ENCODE measurements around the gene MRGPRF. TPM values are rescaled to one million over a fixed set of nuclear protein-coding genes. Genes with fewer than 3 reads are reported as not detected.

Gene MRGPRF
- total and polyA plus RNA-seq, 11 donors: 1.6 to 13.1 (median 3.5) TPM

GRCh38 chr11:69007975-69008381 is 5.1 kb downstream of the MRGPRF start:
- H3K4me1 ChIP-seq: peaks cover 0 to 42% (median 24%) of the 10 kb centered on the region in 12 donors
- peaks cover 0 to 26% (median 2%) of the 10 kb centered on the region in 9 donors for H3K27me3 ChIP-seq
- intact Hi-C loops (cut with DNase I): no loop called here
- H3K36me3 ChIP-seq: peaks cover 0 to 23% (median 0%) of the 10 kb centered on the region in 9 donors
- H3K4me3 ChIP-seq: no peak overlapping the region
- ATAC-seq (no peak), DNase-seq (no peak)
- no peaks in the 10 kb centered on the region for H3K9me3 ChIP-seq
- TF ChIP-seq POLR2A (IDR thresholded peaks at IDR 0.05): no peak
- no peak for TF ChIP-seq CTCF (IDR thresholded peaks at IDR 0.05)
- 61 to 76% (median 66%) methylated on average over 8 of the region's 8 CpGs for WGBS, 4 donors
- peak overlapping the region in 7 of 12 donors; percentile 15 to 93 (median 48) for H3K27ac ChIP-seq

DNA sequence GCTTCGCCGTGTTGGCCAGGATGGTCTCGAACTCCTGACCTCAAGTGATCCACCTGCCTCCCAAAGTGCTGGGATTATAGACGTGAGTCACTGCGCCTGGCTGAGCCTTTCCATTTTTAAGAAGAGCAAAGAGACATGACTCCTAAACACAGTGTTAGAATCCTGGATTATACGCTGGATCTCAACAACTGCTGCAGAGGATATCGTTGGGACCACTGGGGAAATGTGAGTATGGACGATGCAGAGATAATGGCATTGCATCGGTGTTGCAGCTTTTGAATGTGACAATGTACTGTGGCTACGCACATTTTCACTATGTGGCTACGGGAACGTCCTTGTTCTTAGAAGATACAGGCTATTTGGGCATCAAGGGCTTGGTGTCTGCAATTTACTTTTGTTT is 6.2 kb downstream of the MRGPRF start:
- DNase-seq: no peak
- peaks cover 0 to 15% (median 0%) of the 10 kb centered on the region in 9 donors for H3K27me3 ChIP-seq
- peaks cover 0 to 41% (median 23%) of the 10 kb centered on the region in 12 donors for H3K4me1 ChIP-seq
- TF ChIP-seq POLR2A (IDR thresholded peaks at IDR 0.05) (no peak), CTCF (IDR thresholded peaks at IDR 0.05) (no peak)
- no peak overlapping the region for H3K4me3 ChIP-seq
- H3K9me3 ChIP-seq: no peaks in the 10 kb centered on the region
- H3K27ac ChIP-seq: peak overlapping the region in 1 of 12 donors; percentile 93
- no peak for ATAC-seq
- intact Hi-C loops (cut with DNase I): no loop called here
- WGBS, 4 donors: 85 to 95% (median 91%) methylated on average over 12 of the region's 12 CpGs
- peaks cover 0 to 23% (median 0%) of the 10 kb centered on the region in 9 donors for H3K36me3 ChIP-seq

DNA sequence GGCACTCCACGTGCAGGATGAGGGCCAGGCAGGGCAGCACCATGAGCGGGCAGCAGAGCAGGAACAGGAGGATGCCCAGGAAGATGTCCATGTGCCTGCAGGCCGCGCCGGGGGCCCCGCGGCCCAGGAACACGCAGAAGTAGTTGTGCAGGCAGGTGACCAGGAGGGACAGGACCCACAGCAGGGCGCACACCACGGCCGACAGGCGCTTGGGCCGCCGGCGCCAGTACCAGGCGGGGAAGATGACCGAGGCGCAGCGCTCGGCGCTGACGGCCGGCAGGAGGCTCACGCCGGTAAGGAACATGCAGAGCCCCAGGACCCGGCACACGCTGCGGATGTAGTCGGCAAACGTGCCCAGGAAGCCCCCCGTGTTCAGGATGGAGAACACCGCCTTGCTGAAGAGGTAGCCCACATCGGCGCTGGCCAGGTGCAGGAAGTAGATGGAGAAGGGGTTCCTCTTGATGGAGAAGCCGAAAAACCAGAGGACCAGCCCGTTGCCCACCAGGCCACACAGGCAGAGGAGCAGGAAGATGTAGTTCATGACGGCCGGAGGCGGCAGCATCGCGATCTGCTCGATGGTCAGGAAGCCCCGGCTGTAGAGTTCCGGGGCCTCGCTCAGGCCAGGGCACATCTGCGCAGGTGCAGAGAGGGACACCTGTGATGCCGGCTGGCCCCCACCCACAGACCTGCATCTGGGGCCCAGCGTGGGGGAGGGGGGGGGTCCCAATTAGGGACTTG is 7.2 kb downstream of the MRGPRF start:
- Histone ChIP-seq H3K4me3 (no peak overlapping the region), H3K4me1 (peaks cover 0 to 36% (median 18%) of the 10 kb centered on the region in 12 donors), H3K9me3 (no peaks in the 10 kb centered on the region), H3K36me3 (peaks cover 0 to 23% (median 0%) of the 10 kb centered on the region in 9 donors), H3K27me3 (peaks cover 0 to 5% (median 0%) of the 10 kb centered on the region in 9 donors), H3K27ac (peak overlapping the region in 1 of 12 donors; percentile 93)
- TF ChIP-seq POLR2A (IDR thresholded peaks at IDR 0.05): no peak
- no peak for TF ChIP-seq CTCF (IDR thresholded peaks at IDR 0.05)
- 90 to 95% (median 93%) methylated on average over 28 to 48 of the region's 48 CpGs for WGBS, 4 donors
- ATAC-seq (no peak), DNase-seq (peak in 1 of 5 donors; percentile 62)
- intact Hi-C loops (cut with DNase I): no loop called here

DNA sequence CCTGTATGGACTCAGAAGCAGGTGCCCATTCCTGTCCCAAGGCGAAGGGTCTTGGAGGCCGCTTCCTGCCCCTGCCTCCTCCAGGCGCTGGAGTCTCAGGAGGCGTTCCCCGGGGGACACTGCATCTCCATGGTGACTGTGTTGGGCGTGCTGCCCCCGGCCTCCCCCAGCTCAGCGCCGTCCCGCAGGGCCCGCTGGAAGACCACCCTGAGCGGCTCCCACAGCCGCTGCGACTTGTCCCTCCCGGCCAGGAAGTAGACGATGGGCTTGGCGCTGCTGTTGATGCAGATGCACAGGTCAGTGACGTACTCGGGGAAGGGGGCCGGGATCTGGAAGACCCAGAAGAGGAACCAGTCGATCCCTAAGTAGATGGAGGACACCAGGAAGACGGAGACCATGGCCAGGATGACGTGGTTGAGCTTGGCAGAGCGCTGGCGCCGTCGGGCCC is 7.8 kb downstream of the MRGPRF start:
- peaks cover 0 to 3% (median 0%) of the 10 kb centered on the region in 9 donors for H3K27me3 ChIP-seq
- peaks cover 0 to 35% (median 14%) of the 10 kb centered on the region in 12 donors for H3K4me1 ChIP-seq
- intact Hi-C loops (cut with DNase I): no loop called here
- WGBS, 4 donors: 91 to 94% (median 94%) methylated on average over 11 to 27 of the region's 27 CpGs
- H3K9me3 ChIP-seq: no peaks in the 10 kb centered on the region
- peak overlapping the region in 1 of 12 donors; percentile 93 for H3K27ac ChIP-seq
- H3K4me3 ChIP-seq: no peak overlapping the region
- DNase-seq: no peak
- H3K36me3 ChIP-seq: peaks cover 0 to 23% (median 0%) of the 10 kb centered on the region in 9 donors
- no peak for TF ChIP-seq CTCF (IDR thresholded peaks at IDR 0.05)
- TF ChIP-seq POLR2A (IDR thresholded peaks at IDR 0.05): no peak
- no peak for ATAC-seq
